ENCODE measurements around the gene CAMK4.

Gene CAMK4

GRCh38 chr5:111517853-111518501 lies 293.8 kb downstream of the CAMK4 start:
- H3K27me3 Mint-ChIP-seq (ENCODE audit: low read depth, poor library complexity) = peaks cover 3% of the 10 kb centered on the region
- no peak overlapping the region for H3K4me3 Mint-ChIP-seq
- peaks cover 27% of the 10 kb centered on the region for H3K4me1 Mint-ChIP-seq
- no peak for DNase-seq
- H3K9me3 Mint-ChIP-seq = no peaks in the 10 kb centered on the region
- no peak overlapping the region for H3K27ac Mint-ChIP-seq
- H3K36me3 Mint-ChIP-seq (ENCODE audit: low read depth) = no peaks in the 10 kb centered on the region
- TF ChIP-seq CTCF (IDR thresholded peaks at IDR 0.05) = no peak

GRCh38 chr5:111518777-111519176 lies 294.6 kb downstream of the CAMK4 start:
- TF ChIP-seq CTCF (IDR thresholded peaks at IDR 0.05) = no peak
- DNase-seq = no peak
- no peaks in the 10 kb centered on the region for H3K36me3 Mint-ChIP-seq (ENCODE audit: low read depth)
- H3K4me3 Mint-ChIP-seq = no peak overlapping the region
- H3K27ac Mint-ChIP-seq = no peak overlapping the region
- H3K9me3 Mint-ChIP-seq = no peaks in the 10 kb centered on the region
- peaks cover 19% of the 10 kb centered on the region for H3K4me1 Mint-ChIP-seq
- H3K27me3 Mint-ChIP-seq (ENCODE audit: low read depth, poor library complexity) = peaks cover 3% of the 10 kb centered on the region

- Mint-ChIP-seq H3K27ac (no peak overlapping the region), H3K36me3 (ENCODE audit: low read depth) (no peaks in the 10 kb centered on the region), H3K9me3 (no peaks in the 10 kb centered on the region)
Measured at GRCh38 chr5:111520908-111521307, 296.7 kb downstream of the CAMK4 start.

GRCh38 chr5:111528056-111528455 lies 303.9 kb downstream of the CAMK4 start:
- Mint-ChIP-seq H3K27ac (no peak overlapping the region), H3K27me3 (ENCODE audit: low read depth, poor library complexity) (peaks cover 3% of the 10 kb centered on the region), H3K4me3 (no peak overlapping the region), H3K4me1 (peaks cover 6% of the 10 kb centered on the region), H3K36me3 (ENCODE audit: low read depth) (no peaks in the 10 kb centered on the region), H3K9me3 (no peaks in the 10 kb centered on the region)
- DNase-seq = no peak
- no peak for TF ChIP-seq CTCF (IDR thresholded peaks at IDR 0.05)

More at GRCh38 chr5:111520908-111521307, 296.7 kb downstream of the CAMK4 start:
- Mint-ChIP-seq H3K4me1 (peaks cover under 1% of the 10 kb centered on the region), H3K4me3 (no peak overlapping the region), H3K27me3 (ENCODE audit: low read depth, poor library complexity) (peaks cover 3% of the 10 kb centered on the region)
- DNase-seq = no peak
- no peak for TF ChIP-seq CTCF (IDR thresholded peaks at IDR 0.05)

GRCh38 chr5:111530298-111530740 lies 306.1 kb downstream of the CAMK4 start:
- peaks cover 9% of the 10 kb centered on the region for H3K9me3 Mint-ChIP-seq
- no peak overlapping the region for H3K27ac Mint-ChIP-seq
- H3K36me3 Mint-ChIP-seq (ENCODE audit: low read depth) = no peaks in the 10 kb centered on the region
- TF ChIP-seq CTCF (IDR thresholded peaks at IDR 0.05) = no peak
- H3K4me3 Mint-ChIP-seq = no peak overlapping the region
- DNase-seq = no peak
- H3K27me3 Mint-ChIP-seq (ENCODE audit: low read depth, poor library complexity) = peaks cover 3% of the 10 kb centered on the region
- H3K4me1 Mint-ChIP-seq = peaks cover 6% of the 10 kb centered on the region
